Measurements from ENCODE around the gene CCL13.

Gene CCL13

DNA sequence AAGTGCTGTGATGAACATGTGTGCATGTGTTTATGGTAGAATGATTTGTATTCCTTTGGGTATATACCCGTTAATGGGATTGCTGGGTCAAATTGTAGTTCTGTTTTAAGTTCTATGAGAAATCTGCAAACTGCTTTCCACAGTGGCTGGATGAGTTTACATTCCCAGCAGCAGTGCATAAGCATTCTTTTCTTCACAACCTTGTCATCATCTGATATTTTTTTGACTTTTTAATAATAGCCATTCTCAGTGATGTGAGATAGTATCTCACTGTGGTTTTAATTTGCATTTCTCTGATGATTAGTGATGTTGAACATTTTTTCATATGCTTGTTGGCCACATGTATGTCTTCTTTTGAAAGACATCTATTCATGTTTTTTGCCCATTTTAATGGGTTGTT lies 18.6 kb upstream of the CCL13 start:
- H3K4me1 ChIP-seq (ENCODE audit: control insufficient read depth, insufficient read depth, low read length) = no peaks in the 10 kb centered on the region
- ChIA-PET CTCF (interaction anchor here (1.1 to 3.3 kb wide), 2 partner anchors 23 to 137 kb away, joined by 5 to 27 read pairs; no protein-coding TSS in a partner anchor), POLR2A (no interaction called here)

GRCh38 chr17:34339138-34339770 lies 17.0 kb upstream of the CCL13 start:
- Histone ChIP-seq H3K4me1 (ENCODE audit: control insufficient read depth, insufficient read depth, low read length) (no peaks in the 10 kb centered on the region), H3K27ac (ENCODE audit: extremely low read depth, low read depth, low read length) (no peak overlapping the region), H3K4me3 (ENCODE audit: low read depth, low read length) (no peak overlapping the region), H3K9me3 (ENCODE audit: control insufficient read depth, insufficient read depth, low read depth, low read length) (no peaks in the 10 kb centered on the region), H3K36me3 (ENCODE audit: control insufficient read depth in 2 of 2, insufficient read depth in 1 of 2, low read length in 2 of 2) (no peaks in the 10 kb centered on the region)
- ChIA-PET CTCF (interaction anchor here (1.0 to 3.3 kb wide), 3 partner anchors 22 to 168 kb away, joined by 3 to 27 read pairs (median 10); no protein-coding TSS in a partner anchor), POLR2A (no interaction called here)
- TF ChIP-seq ELK4 (IDR thresholded peaks at IDR 0.05; ENCODE audit: borderline replicate concordance, low read depth, low read length) = no peak
- no peak for TF ChIP-seq ZNF560 (tag by site-specific recombination; IDR thresholded peaks at IDR 0.05; ENCODE audit: borderline replicate concordance)
- TF ChIP-seq ZNF747 (tag by site-specific recombination; IDR thresholded peaks at IDR 0.05) = no peak
- no peak for TF ChIP-seq ZNF148 (tag by site-specific recombination; IDR thresholded peaks at IDR 0.05; ENCODE audit: borderline replicate concordance)
- TF ChIP-seq ZNF621 (tag by site-specific recombination; IDR thresholded peaks at IDR 0.05) = no peak
- TF ChIP-seq ZNF266 (tag by site-specific recombination; IDR thresholded peaks at IDR 0.05; ENCODE audit: low read depth) = no peak
- TF ChIP-seq ZNF423 (tag by site-specific recombination; IDR thresholded peaks at IDR 0.05) = no peak
- TF ChIP-seq ZNF211 (tag by site-specific recombination; IDR thresholded peaks at IDR 0.05; ENCODE audit: low read depth) = no peak
- TF ChIP-seq ZNF571 (tag by site-specific recombination; IDR thresholded peaks at IDR 0.05) = no peak
- TF ChIP-seq, protein P1, sequence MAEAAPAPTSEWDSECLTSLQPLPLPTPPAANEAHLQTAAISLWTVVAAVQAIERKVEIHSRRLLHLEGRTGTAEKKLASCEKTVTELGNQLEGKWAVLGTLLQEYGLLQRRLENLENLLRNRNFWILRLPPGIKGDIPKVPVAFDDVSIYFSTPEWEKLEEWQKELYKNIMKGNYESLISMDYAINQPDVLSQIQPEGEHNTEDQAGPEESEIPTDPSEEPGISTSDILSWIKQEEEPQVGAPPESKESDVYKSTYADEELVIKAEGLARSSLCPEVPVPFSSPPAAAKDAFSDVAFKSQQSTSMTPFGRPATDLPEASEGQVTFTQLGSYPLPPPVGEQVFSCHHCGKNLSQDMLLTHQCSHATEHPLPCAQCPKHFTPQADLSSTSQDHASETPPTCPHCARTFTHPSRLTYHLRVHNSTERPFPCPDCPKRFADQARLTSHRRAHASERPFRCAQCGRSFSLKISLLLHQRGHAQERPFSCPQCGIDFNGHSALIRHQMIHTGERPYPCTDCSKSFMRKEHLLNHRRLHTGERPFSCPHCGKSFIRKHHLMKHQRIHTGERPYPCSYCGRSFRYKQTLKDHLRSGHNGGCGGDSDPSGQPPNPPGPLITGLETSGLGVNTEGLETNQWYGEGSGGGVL (tag by site-specific recombination; IDR thresholded peaks at IDR 0.05) = no peak
- no peak for TF ChIP-seq KLF10 (tag by site-specific recombination; IDR thresholded peaks at IDR 0.05)

More for the DNA sequence above, 18.6 kb upstream of the CCL13 start:
- TF ChIP-seq ZNF76 (tag by site-specific recombination; IDR thresholded peaks at IDR 0.05; ENCODE audit: borderline replicate concordance, low read depth) = no peak
- TF ChIP-seq PRDM6 (tag by site-specific recombination; IDR thresholded peaks at IDR 0.05) = no peak
- TF ChIP-seq, protein P2, sequence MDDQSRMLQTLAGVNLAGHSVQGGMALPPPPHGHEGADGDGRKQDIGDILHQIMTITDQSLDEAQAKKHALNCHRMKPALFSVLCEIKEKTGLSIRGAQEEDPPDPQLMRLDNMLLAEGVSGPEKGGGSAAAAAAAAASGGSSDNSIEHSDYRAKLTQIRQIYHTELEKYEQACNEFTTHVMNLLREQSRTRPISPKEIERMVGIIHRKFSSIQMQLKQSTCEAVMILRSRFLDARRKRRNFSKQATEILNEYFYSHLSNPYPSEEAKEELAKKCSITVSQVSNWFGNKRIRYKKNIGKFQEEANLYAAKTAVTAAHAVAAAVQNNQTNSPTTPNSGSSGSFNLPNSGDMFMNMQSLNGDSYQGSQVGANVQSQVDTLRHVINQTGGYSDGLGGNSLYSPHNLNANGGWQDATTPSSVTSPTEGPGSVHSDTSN (CRISPR knock-in tag; IDR thresholded peaks at IDR 0.05) = no peak
- TF ChIP-seq, protein P3, sequence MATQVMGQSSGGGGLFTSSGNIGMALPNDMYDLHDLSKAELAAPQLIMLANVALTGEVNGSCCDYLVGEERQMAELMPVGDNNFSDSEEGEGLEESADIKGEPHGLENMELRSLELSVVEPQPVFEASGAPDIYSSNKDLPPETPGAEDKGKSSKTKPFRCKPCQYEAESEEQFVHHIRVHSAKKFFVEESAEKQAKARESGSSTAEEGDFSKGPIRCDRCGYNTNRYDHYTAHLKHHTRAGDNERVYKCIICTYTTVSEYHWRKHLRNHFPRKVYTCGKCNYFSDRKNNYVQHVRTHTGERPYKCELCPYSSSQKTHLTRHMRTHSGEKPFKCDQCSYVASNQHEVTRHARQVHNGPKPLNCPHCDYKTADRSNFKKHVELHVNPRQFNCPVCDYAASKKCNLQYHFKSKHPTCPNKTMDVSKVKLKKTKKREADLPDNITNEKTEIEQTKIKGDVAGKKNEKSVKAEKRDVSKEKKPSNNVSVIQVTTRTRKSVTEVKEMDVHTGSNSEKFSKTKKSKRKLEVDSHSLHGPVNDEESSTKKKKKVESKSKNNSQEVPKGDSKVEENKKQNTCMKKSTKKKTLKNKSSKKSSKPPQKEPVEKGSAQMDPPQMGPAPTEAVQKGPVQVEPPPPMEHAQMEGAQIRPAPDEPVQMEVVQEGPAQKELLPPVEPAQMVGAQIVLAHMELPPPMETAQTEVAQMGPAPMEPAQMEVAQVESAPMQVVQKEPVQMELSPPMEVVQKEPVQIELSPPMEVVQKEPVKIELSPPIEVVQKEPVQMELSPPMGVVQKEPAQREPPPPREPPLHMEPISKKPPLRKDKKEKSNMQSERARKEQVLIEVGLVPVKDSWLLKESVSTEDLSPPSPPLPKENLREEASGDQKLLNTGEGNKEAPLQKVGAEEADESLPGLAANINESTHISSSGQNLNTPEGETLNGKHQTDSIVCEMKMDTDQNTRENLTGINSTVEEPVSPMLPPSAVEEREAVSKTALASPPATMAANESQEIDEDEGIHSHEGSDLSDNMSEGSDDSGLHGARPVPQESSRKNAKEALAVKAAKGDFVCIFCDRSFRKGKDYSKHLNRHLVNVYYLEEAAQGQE (tag by site-specific recombination; IDR thresholded peaks at IDR 0.05) = no peak
- no peaks in the 10 kb centered on the region for H3K9me3 ChIP-seq (ENCODE audit: control insufficient read depth, insufficient read depth, low read depth, low read length)
- H3K36me3 ChIP-seq (ENCODE audit: control insufficient read depth in 2 of 2, insufficient read depth in 1 of 2, low read length in 2 of 2) = no peaks in the 10 kb centered on the region
- H3K4me3 ChIP-seq (ENCODE audit: low read depth, low read length) = no peak overlapping the region
- H3K27ac ChIP-seq (ENCODE audit: extremely low read depth, low read depth, low read length) = no peak overlapping the region

Measured in HEK293 (cell line).